Measurements from ENCODE around the gene RPUSD1. TPM values are rescaled to one million over a fixed set of nuclear protein-coding genes. Genes with fewer than 3 reads are reported as not detected.
"Not testable (repeated sequence)": the region's sequence is repeated elsewhere in the genome, so short reads cannot be mapped to it uniquely, and the experiment has no call there.

The RPUSD1 gene
- total and polyA plus RNA-seq, 2 of the 13 experiments (the other 11 are each of a cell fraction or from before 2014, with no cell fraction given): 13.1 to 26.2 TPM

- FAIRE-seq (no peak), ATAC-seq (no peak), DNase-seq (ENCODE audit: low spot score) (no peak)
- no peaks in the 10 kb centered on the region for H3K79me2 ChIP-seq (ENCODE audit: insufficient read depth, low read length)
- peak; percentile 6; the same call in 1 of the 2 replicates for TF ChIP-seq CTCF (CRISPR knock-in tag; IDR thresholded peaks at IDR 0.05)
- no peak for TF ChIP-seq POLR2AphosphoS5 (IDR thresholded peaks at IDR 0.05; ENCODE audit: low read depth, low read length)
- peak; percentile 93 for TF ChIP-seq ZNF263 (CRISPR knock-in tag; IDR thresholded peaks at IDR 0.05)
- CTCF ChIA-PET (ENCODE audit: low intra/inter-chr PET ratio, low total read pairs): no interaction called here
- BruUV-seq (replicated peaks): no TSS peak
- H3K27me3 ChIP-seq (ENCODE audit: control insufficient read depth in 1 of 2, insufficient read depth in 2 of 2, low read length in 2 of 2): peaks cover 0 to 14% of the 10 kb centered on the region in 2 experiments; a peak in 1 of 5 replicates
- H3K4me2 ChIP-seq (ENCODE audit: low read depth, low read length): no peak overlapping the region
- in situ Hi-C loops (cut with HindIII; ENCODE audit: extremely low pct_ligation_motif_present, low pct_unique_long_range_greater_than_20kb): loop anchor here (5.0 kb wide), 1 partner anchor 43 kb away; the partner anchor contains the start of genes CHTF18 and RPUSD1
- 41% methylated on average over 13 of the region's 21 CpGs for WGBS (ENCODE audit: low lambda C conversion rate)
- no peaks in the 10 kb centered on the region for H3K36me3 ChIP-seq (replicated peaks in 1 of 2; ENCODE audit: control insufficient read depth in 1 of 2, insufficient read depth in 2 of 2, low read length in 2 of 2)
- H3K4me1 ChIP-seq (ENCODE audit: insufficient read depth, low read length): peaks cover 18% of the 10 kb centered on the region
- H3K9me3 ChIP-seq (ENCODE audit: low read length): no peaks in the 10 kb centered on the region
- no peak overlapping the region for H3K9ac ChIP-seq (ENCODE audit: insufficient read depth, low read depth, low read length)
- intact Hi-C loops (cut with micrococcal nuclease; ENCODE audit: unreplicated experiment): no loop called here
- no peak overlapping the region for H3K27ac ChIP-seq (ENCODE audit: extremely low read length, insufficient read depth, low read length)
- no peak overlapping the region for H3K4me3 ChIP-seq (replicated peaks in 1 of 3; ENCODE audit: insufficient read depth in 1 of 3, low read depth in 2 of 3, low read length in 3 of 3)
- no peaks in the 10 kb centered on the region for H4K20me1 ChIP-seq (ENCODE audit: insufficient read depth, low read length)
- POLR2A ChIA-PET: interaction anchor here (0.9 kb wide), 1 partner anchor 29 kb away, joined by 3 read pairs; the partner anchor contains the start of gene METRN
- H2AFZ ChIP-seq (ENCODE audit: low read length): no peak overlapping the region
Observed at GRCh38 chr16:743794-744500, 44.2 kb downstream of the RPUSD1 start.

GRCh38 chr16:742894-743293, 45.3 kb downstream of the RPUSD1 start:
- WGBS (ENCODE audit: low lambda C conversion rate): 50% methylated on average over 14 of the region's 14 CpGs
- H3K27me3 ChIP-seq (ENCODE audit: control insufficient read depth in 1 of 2, insufficient read depth in 2 of 2, low read length in 2 of 2); H3K4me2 ChIP-seq (ENCODE audit: low read depth, low read length); CTCF ChIA-PET (ENCODE audit: low intra/inter-chr PET ratio, low total read pairs); BruUV-seq (replicated peaks); H3K9me3 ChIP-seq (ENCODE audit: low read length); H3K27ac ChIP-seq (ENCODE audit: extremely low read length, insufficient read depth, low read length); H3K4me3 ChIP-seq (replicated peaks in 1 of 3; ENCODE audit: insufficient read depth in 1 of 3, low read depth in 2 of 3, low read length in 3 of 3); H3K79me2 ChIP-seq (ENCODE audit: insufficient read depth, low read length); H4K20me1 ChIP-seq (ENCODE audit: insufficient read depth, low read length); intact Hi-C loops (cut with micrococcal nuclease; ENCODE audit: unreplicated experiment); POLR2A ChIA-PET; FAIRE-seq; H3K9ac ChIP-seq (ENCODE audit: insufficient read depth, low read depth, low read length); ATAC-seq; H3K36me3 ChIP-seq (replicated peaks in 1 of 2; ENCODE audit: control insufficient read depth in 1 of 2, insufficient read depth in 2 of 2, low read length in 2 of 2); H2AFZ ChIP-seq (ENCODE audit: low read length); DNase-seq (ENCODE audit: low spot score): not testable (repeated sequence)
- in situ Hi-C loops (cut with HindIII; ENCODE audit: extremely low pct_ligation_motif_present, low pct_unique_long_range_greater_than_20kb): loop anchor here (5.0 kb wide), 1 partner anchor 44 kb away; the partner anchor contains the start of genes CHTF18 and RPUSD1
- peaks cover 18% of the 10 kb centered on the region for H3K4me1 ChIP-seq (ENCODE audit: insufficient read depth, low read length)
